ENCODE measurements around the gene RSBN1.

- no peak for TF ChIP-seq CTCF (IDR thresholded peaks at IDR 0.05 in 2 of 3, conservative IDR thresholded peaks at IDR 0.05 in 1 of 3; ENCODE audit: borderline replicate concordance in 1 of 3, insufficient read depth in 1 of 3, low read depth in 2 of 3, low read length in 2 of 3)
- TF ChIP-seq ZNF274 (IDR thresholded peaks at IDR 0.05; ENCODE audit: low read depth, low read length), result no peak
- no peak for TF ChIP-seq POLR2AphosphoS5 (IDR thresholded peaks at IDR 0.05; ENCODE audit: low read depth, low read length)
- TF ChIP-seq EZH2phosphoT487 (IDR thresholded peaks at IDR 0.05; ENCODE audit: borderline replicate concordance), result no peak
- TF ChIP-seq RAD21 (IDR thresholded peaks at IDR 0.05; ENCODE audit: low read depth), result no peak
- TF ChIP-seq ZFX (IDR thresholded peaks at IDR 0.05), result no peak
- TF ChIP-seq CEBPB (IDR thresholded peaks at IDR 0.05; ENCODE audit: low read depth), result no peak
- no peak for TF ChIP-seq POLR2A (IDR thresholded peaks at IDR 0.05; ENCODE audit: borderline replicate concordance, extremely low read depth, insufficient read depth, insufficient read length)
- no peak for TF ChIP-seq EZH2 (IDR thresholded peaks at IDR 0.05)
These were observed 19.3 kb downstream of the RSBN1 start for GRCh38 chr1:113792986-113793385.
